Endometrial microvascular endothelial cells (primary cell): ENCODE data around the gene IP6K1. TPM values are rescaled to one million over a fixed set of nuclear protein-coding genes. Genes with fewer than 3 reads are reported as not detected.
"Not testable (repeated sequence)": the region's sequence is repeated elsewhere in the genome, so short reads cannot be mapped to it uniquely, and the experiment has no call there.

Experiments
- in situ Hi-C: cut with HindIII; loops from 2 replicates; pipeline ENCODE4 v1.10.0; 2017; ENCODE audit warnings: low sequenced_read_pairs, low pct_unique_long_range_greater_than_20kb; ENCODE audit errors: inconsistent ontology term
- total RNA-seq: library from RNA; depleted of rRNA; stranded (reverse); fragments of >200 nt; gene quantifications from one replicate; pipeline ENCODE4 v1.2.3, GENCODE V29; 2015; ENCODE audit errors: inconsistent ontology term

The IP6K1 gene
- total RNA-seq, 1 donor from 2014 or later: 38.7 TPM

- in situ Hi-C loops: not testable (repeated sequence)
These were observed 101.2 kb downstream of the IP6K1 start for GRCh38 chr3:49685103-49685502.

GRCh38 chr3:49684453-49684852 is 101.9 kb downstream of the IP6K1 start:
- in situ Hi-C loops: not testable (repeated sequence)

DNA sequence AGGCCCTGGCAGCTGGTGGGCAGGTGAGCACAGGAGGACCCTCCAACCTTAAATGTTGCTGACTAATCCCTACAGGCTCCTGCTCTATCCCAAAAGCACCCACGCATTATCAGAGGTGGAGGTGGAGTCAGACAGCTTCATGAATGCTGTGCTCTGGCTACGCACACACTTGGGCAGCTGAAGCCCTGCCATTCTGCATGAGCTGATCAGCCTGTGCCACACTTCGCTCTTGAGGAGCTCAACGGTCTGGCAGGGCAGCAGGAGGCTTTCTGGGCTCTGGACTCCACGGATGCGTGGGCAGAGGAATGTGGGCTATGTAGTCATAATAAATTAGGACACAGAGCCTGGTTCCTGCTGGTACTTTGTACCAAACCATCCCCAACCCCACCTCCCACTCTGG is 103.2 kb downstream of the IP6K1 start:
- in situ Hi-C loops: no loop called here

GRCh38 chr3:49681543-49681942 is 104.8 kb downstream of the IP6K1 start:
- in situ Hi-C loops: no loop called here

DNA sequence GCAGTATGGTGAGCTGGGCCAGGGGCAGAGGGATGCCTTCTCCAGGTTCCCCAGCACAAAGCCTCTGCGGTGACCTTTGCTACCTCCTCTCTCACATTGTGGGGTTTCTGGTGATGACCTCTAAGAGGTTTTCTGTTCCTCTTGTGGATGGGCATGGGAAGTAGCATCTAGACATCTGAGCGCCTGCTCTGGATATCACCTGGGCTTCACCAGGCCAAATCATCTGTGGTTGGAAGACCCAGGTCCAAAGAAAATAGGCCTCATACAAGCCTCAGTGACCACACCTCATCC is 105.2 kb downstream of the IP6K1 start:
- in situ Hi-C loops: no loop called here

- in situ Hi-C loops: no loop called here
These were observed 105.7 kb downstream of the IP6K1 start for GRCh38 chr3:49680493-49681231.

- in situ Hi-C loops: no loop called here
These were observed 110.4 kb downstream of the IP6K1 start for GRCh38 chr3:49675912-49676311.

GRCh38 chr3:49674497-49674983 is 111.8 kb downstream of the IP6K1 start:
- in situ Hi-C loops: no loop called here

Other genes with a start within 250 kb of the IP6K1 start
- 0.09 TPM for gene BSN, start 232.1 kb downstream of the IP6K1 start, total RNA-seq
- gene APEH, start 112.2 kb downstream of the IP6K1 start, total RNA-seq: 106 TPM
- 1.1 TPM for gene MST1, start 97.1 kb downstream of the IP6K1 start, total RNA-seq
- 22.4 TPM for gene RNF123, start 97.0 kb downstream of the IP6K1 start, total RNA-seq
- gene AMIGO3, start 66.9 kb downstream of the IP6K1 start, total RNA-seq: 2.4 TPM
- 48.2 TPM for gene GMPPB, start 62.6 kb downstream of the IP6K1 start, total RNA-seq
- gene CDHR4, start 13.3 kb upstream of the IP6K1 start, total RNA-seq: not detected
- 5.4 TPM for gene INKA1, start 16.7 kb upstream of the IP6K1 start, total RNA-seq
- 31.0 TPM for gene UBA7, start 27.4 kb upstream of the IP6K1 start, total RNA-seq
- 9.7 TPM for gene TRAIP, start 70.0 kb upstream of the IP6K1 start, total RNA-seq
- not detected for gene CAMKV, start 83.4 kb upstream of the IP6K1 start, total RNA-seq
- gene MST1R, start 117.3 kb upstream of the IP6K1 start, total RNA-seq: 0.19 TPM
- gene MON1A, start 143.3 kb upstream of the IP6K1 start, total RNA-seq: 28.6 TPM
- 24.7 TPM for gene RBM6, start 153.6 kb upstream of the IP6K1 start, total RNA-seq